Activated CD4-positive, alpha-beta T cell treated with anti-CD3 and anti-CD28 coated beads for 24 hours (primary cell): Measurements from ENCODE around the gene SLC2A4.
"Not testable (repeated sequence)": the region's sequence is repeated elsewhere in the genome, so short reads cannot be mapped to it uniquely, and the experiment has no call there.

ENCODE experiments used
- DNase-seq, 2 donors: peaks; one replicate each; pipeline ENCODE4 v3.0.0-alpha.2; 2020; ENCODE audit warnings: low read depth in 2 of 2

The SLC2A4 gene

GRCh38 chr17:7281074-7281952, at the start of gene SLC2A4:
SLC2A4 (plus strand) TSS chr17:7281718; CDS start chr17:7281935, 217 bp downstream.
- DNase-seq, result peak; percentile 86 to 91

DNA sequence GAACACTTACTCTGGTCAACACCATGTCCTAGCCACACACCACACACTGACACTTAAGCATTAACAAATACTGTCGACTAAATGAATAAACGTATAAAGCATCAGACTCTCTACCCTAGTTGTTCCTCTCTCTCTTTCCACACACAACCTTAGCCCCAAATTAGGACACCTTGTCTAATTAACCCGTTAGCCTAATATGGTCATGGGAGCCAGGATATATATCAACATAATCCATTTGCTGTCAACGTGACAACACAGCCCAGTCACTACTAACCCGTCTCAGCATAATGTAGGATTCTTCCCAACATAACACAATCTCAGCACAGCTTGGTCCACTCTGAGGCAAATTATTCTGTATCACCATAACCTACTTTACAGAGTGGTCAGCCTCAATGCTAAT, 49.4 kb upstream of the SLC2A4 start:
- no peak for DNase-seq

DNA sequence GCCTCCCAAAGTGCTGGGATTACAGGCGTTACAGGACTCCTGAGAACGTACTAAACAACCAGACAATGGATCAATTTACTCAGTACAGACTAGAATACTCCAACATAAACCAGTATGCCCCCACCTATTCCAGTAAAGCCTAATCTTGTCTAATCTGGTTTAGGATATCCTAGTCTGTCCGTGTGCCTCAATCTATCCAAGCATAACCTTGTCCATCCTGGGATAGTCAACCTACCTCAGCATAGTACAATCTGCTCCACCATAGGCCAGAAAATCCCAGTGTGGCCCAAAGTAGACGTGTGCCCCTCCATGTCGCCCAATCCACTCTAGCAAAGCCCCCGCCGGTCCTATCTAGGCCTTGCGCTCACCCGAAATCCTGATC, 47.8 kb upstream of the SLC2A4 start:
- no peak for DNase-seq

DNA sequence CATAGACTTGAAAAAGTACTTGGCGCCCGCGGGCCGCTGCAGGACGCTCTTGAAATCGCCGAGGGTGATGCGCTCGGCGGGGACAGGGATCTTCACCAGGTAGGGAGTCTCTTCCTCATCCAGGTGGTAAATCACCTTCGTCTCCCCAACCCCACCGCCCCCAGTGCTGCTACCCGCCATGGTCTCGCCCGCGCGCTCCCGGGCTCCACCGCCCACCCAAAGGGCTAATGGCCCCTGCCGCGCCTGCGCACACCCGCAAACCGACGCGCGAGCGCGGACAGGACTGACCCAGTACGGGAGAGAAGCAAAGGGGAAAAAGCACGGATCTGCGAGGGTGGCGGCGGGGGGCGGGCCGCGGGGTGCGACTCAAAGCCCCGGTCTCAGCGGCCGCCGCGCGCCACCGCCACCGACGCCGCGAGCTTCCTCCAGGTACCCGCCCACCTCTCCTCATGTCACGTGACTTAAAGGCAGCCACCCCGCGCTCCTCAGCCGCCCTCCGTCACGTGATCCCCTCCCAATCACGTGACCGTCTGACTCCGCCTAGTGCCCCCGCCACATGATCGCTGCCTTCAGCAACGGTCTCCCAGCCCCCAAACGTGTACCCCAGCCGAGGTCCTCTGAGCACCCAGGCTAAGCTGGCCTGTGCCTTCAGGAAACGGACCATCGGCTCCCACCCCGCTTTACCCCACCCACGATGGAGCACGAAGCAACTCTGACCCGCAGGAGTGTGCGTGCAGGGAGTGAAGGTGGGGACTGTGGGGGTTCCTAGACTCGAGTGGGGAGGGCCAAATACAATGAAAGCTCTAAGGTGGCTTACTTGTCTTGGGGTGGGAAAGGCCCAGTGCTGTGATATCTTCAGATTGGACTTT, 47.2 kb upstream of the SLC2A4 start, which contains the start of gene DVL2:
DVL2 (minus strand) TSS at position 435 of the 869 bp plus-strand sequence; CDS start at position 180, 255 bp downstream.
- peak; percentile 91 to 96 for DNase-seq

DNA sequence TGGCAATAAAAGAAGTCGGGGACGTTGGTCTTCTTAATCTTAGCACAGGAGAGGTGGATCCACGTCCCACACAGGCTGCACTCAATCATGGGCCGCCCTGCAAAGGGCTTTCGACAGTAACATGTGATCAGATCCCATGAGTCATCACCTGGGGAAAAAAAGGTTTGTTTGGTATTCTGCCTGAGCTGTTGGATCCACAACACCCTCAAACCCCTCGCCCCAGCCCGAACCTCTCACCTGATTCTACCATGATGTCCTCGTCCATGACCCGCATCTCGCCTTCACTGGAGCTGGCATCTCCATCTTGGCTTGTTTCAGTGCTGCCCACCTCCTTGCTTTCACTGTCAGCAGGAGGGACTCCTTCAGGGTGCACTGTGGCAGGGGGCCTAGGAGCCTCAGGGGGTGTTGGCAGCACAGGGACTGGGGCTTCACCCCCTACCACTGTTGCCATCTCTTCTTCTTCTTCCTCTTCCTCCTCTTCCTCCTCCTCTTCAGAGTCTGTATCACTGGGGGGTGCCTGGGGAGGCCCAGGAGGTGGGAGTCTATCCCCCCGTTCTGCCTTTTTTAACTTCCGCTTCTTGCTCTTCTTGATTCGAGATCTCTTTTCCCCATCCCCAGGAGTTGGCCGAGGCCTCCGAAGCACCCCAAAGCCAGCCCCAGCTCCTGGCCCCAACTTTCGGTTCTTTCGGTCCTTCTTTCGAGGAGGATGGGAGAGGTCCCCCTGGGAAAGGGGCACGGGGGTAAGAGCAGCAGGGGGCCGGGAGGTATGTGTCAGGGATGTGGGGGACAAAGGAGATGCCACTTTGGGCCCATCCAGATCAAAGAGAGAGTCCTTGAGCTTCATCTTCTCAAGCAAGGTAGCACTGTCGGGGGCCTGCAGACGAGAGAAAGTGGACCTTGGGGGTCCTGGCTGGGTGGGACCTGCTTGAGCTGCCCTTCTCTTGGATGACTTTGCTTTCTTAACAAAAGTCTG, 45.5 kb upstream of the SLC2A4 start:
- DNase-seq, result no peak

GRCh38 chr17:7236808-7237207, 44.7 kb upstream of the SLC2A4 start:
- DNase-seq, result no peak

- no peak for DNase-seq
Observed at GRCh38 chr17:7237266-7237760, 44.2 kb upstream of the SLC2A4 start.

DNA sequence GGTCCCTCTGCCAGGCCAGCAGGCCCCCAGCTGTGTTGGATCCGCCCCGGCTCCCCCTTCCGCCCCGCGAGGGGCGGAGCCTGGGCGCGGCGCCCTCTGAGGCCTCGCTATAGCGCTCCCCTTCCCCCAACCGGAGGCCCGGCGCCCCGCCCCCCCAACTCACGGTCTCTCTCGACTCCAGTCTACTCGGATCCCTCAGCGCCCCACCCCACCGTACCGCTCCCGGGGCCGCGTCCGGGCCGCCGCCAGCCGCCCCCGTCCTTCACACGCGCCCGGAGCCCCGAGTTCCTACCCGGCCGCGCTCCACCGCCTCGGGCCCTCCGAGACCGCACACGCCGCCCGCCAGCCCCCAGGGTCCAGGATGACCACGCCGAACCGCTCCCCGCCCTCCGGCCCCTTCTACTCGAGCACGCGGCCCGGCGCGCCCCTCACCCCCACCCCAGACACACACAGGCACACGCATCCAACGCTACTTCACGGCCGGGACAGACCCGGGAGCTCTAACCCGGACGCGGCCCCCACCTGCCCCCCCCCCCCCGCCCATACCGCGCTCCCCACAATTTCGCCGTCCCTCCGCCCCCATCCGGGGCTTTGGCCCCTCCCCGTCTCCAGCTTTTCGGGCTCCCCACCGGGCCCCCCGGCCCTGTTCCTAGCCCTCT, 43.6 kb upstream of the SLC2A4 start:
- DNase-seq, result peak; percentile 84 to 86

- DNase-seq, result no peak
Observed at GRCh38 chr17:7238420-7239090, 43.0 kb upstream of the SLC2A4 start.

- DNase-seq, result peak; percentile 94 to 96
Observed at GRCh38 chr17:7239091-7240027, 42.2 kb upstream of the SLC2A4 start, which contains the start of gene PHF23. PHF23 (minus strand) TSS chr17:7239457; CDS start chr17:7239279, 178 bp downstream.

DNA sequence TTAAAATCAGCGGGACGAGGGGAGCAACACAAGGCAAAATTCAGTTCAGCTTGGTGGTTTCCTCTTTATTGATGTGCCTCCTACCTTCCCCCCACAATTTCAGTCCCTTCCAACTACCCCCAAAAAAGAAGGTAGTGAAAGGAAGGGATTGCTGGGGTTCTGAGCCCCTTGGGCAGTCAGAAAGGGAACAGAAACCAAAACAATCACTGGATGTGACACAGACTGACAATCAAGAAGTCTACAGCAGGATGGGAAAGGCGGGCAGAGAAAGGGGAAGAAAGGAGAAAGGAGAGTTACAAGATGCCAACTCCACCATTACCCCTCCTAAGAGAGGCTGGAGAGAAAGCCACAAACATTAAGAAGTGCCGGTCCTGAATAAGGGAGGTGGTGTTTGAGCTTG, 41.1 kb upstream of the SLC2A4 start:
- DNase-seq, result no peak

DNA sequence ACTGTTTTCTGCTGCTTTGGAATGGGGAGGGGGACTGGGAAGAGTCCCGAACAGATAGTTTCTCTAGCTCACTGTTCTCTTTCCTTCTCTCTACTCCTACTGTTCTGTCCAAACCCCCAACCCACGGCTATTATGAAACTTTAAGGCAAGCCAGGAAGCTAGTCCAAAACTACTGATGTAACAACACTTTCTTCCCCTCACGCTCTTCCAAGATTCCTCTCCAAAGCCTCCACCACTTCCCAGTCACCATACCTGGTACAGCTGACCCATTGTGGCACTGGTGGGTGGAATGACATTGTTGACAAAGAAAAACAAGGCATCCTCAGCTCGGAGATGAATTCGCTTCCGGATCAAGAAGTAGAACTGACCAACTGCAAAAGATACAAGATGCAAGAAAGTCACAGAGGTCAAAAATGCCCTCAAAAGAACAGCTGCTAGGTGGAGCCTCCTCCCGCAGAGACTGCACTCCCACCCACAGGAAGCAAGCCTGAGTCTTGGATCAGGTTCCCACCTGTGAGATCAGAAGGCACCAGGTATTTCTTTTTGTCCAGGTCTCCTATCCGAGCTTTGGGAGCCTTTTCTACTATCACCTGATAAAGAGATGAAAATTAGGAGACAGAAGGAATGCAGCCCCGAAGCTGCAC, 40.3 kb upstream of the SLC2A4 start:
- no peak for DNase-seq

- peak; percentile 90 to 92 for DNase-seq
Observed at GRCh38 chr17:7241783-7242716, 39.5 kb upstream of the SLC2A4 start, which contains the start of gene GABARAP. GABARAP (minus strand) TSS chr17:7242449; CDS start chr17:7242330, 119 bp downstream.

- DNase-seq, result peak; percentile 84 to 89
Observed at GRCh38 chr17:7242717-7243452, 38.6 kb upstream of the SLC2A4 start.

DNA sequence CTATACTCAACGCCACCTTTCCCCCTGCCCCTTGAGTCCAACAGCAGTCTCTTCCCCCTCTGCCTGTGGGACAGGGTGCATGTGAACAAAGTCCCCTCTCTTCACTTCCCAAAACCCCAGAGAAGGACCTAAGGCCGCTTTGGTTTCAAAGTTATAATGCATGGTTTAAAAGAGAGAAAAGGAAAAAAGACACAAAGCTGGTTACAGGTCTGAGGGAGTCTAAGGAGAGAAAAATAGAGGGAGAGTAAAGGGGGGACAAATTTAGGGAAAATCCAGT, 38.1 kb upstream of the SLC2A4 start:
- DNase-seq, result no peak

DNA sequence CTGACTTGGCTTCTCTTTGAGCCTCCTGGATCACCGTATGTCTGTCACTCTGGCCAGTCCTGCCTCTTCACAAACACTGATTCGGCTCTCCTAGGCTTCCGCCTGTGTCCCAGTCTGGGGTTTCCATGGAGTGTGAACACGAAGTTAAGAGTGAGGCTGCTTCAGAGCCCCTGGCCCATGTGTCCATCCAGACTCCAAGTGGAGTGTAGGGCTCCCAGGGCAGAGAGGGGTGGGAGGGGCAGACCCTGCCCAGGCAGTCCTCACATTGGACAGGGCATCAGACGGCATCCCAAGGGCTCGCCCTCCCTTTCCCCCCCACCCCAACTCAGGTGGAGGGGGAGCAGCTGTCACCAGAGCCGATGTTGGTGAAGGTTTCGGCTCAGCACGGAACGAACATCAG, 37.7 kb upstream of the SLC2A4 start:
- not testable (repeated sequence) for DNase-seq

DNA sequence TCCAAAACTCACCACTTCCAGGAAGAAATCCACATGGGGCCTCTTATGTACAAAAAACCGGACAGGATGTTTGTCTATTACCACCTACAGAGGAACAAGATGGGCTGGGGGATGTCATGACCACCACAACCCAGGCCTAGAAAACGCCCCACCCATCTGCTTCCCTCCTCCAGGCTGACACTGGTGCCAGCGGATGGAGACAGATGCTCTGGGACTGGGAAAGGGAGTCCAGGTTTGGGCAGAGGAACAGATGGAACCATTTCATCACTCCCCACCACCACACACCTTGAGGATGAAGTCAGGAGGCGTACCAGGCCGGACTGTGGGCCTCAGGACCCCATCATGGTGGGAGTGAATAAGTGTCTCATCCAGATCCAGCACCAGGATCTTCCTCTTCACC, 34.7 kb upstream of the SLC2A4 start:
- no peak for DNase-seq
